ENCODE data around the gene PA2G4.
A peak's percentile ranks its signal among the peaks of the same experiment; 100 is the strongest.

Gene PA2G4

GRCh38 chr12:56121204-56121870 lies 17.0 kb downstream of the PA2G4 start:
- DNase-seq: no peak
- H3K4me3 ChIP-seq (ENCODE audit: insufficient read depth, low read depth, low read length, poor library complexity, severe bottlenecking): no peak overlapping the region
- no peaks in the 10 kb centered on the region for H3K9me3 ChIP-seq (ENCODE audit: control insufficient read depth, low read length)
- H3K27ac ChIP-seq (ENCODE audit: insufficient read depth, low read length, poor library complexity, severe bottlenecking): no peak overlapping the region
- peaks cover 34% of the 10 kb centered on the region for H3K4me1 ChIP-seq (ENCODE audit: control insufficient read depth, insufficient read depth, low read length, poor library complexity, severe bottlenecking)
- no peaks in the 10 kb centered on the region for H3K27me3 ChIP-seq (replicated peaks; ENCODE audit: control insufficient read depth, insufficient read depth, low read length, poor library complexity, severe bottlenecking)
- H3K36me3 ChIP-seq (ENCODE audit: control insufficient read depth, insufficient read depth, low read length): peaks cover 16% of the 10 kb centered on the region

- no peak overlapping the region for H3K4me3 ChIP-seq (ENCODE audit: insufficient read depth, low read depth, low read length, poor library complexity, severe bottlenecking)
- H3K27me3 ChIP-seq (replicated peaks; ENCODE audit: control insufficient read depth, insufficient read depth, low read length, poor library complexity, severe bottlenecking): no peaks in the 10 kb centered on the region
- H3K9me3 ChIP-seq (ENCODE audit: control insufficient read depth, low read length): no peaks in the 10 kb centered on the region
- H3K4me1 ChIP-seq (ENCODE audit: control insufficient read depth, insufficient read depth, low read length, poor library complexity, severe bottlenecking): peaks cover 37% of the 10 kb centered on the region
- no peak for DNase-seq
- H3K36me3 ChIP-seq (ENCODE audit: control insufficient read depth, insufficient read depth, low read length): peaks cover 16% of the 10 kb centered on the region
- no peak overlapping the region for H3K27ac ChIP-seq (ENCODE audit: insufficient read depth, low read length, poor library complexity, severe bottlenecking)
These were observed 18.3 kb downstream of the PA2G4 start for GRCh38 chr12:56122637-56123036.

GRCh38 chr12:56124133-56124532 lies 19.8 kb downstream of the PA2G4 start:
- no peak overlapping the region for H3K27ac ChIP-seq (ENCODE audit: insufficient read depth, low read length, poor library complexity, severe bottlenecking)
- H3K27me3 ChIP-seq (replicated peaks; ENCODE audit: control insufficient read depth, insufficient read depth, low read length, poor library complexity, severe bottlenecking): no peaks in the 10 kb centered on the region
- peaks cover 27% of the 10 kb centered on the region for H3K4me1 ChIP-seq (ENCODE audit: control insufficient read depth, insufficient read depth, low read length, poor library complexity, severe bottlenecking)

GRCh38 chr12:56126732-56127239 lies 22.4 kb downstream of the PA2G4 start:
- no peaks in the 10 kb centered on the region for H3K9me3 ChIP-seq (ENCODE audit: control insufficient read depth, low read length)
- H3K4me1 ChIP-seq (ENCODE audit: control insufficient read depth, insufficient read depth, low read length, poor library complexity, severe bottlenecking): peaks cover 34% of the 10 kb centered on the region
- no peak overlapping the region for H3K4me3 ChIP-seq (ENCODE audit: insufficient read depth, low read depth, low read length, poor library complexity, severe bottlenecking)
- DNase-seq: no peak
- H3K27ac ChIP-seq (ENCODE audit: insufficient read depth, low read length, poor library complexity, severe bottlenecking): peak overlapping the region; percentile 73
- peaks cover 21% of the 10 kb centered on the region for H3K36me3 ChIP-seq (ENCODE audit: control insufficient read depth, insufficient read depth, low read length)
- no peaks in the 10 kb centered on the region for H3K27me3 ChIP-seq (replicated peaks; ENCODE audit: control insufficient read depth, insufficient read depth, low read length, poor library complexity, severe bottlenecking)

More at GRCh38 chr12:56124133-56124532, 19.8 kb downstream of the PA2G4 start:
- Histone ChIP-seq H3K9me3 (ENCODE audit: control insufficient read depth, low read length) (no peaks in the 10 kb centered on the region), H3K36me3 (ENCODE audit: control insufficient read depth, insufficient read depth, low read length) (peaks cover 16% of the 10 kb centered on the region), H3K4me3 (ENCODE audit: insufficient read depth, low read depth, low read length, poor library complexity, severe bottlenecking) (no peak overlapping the region)
- no peak for DNase-seq

GRCh38 chr12:56127485-56127887 lies 23.1 kb downstream of the PA2G4 start:
- peaks cover 34% of the 10 kb centered on the region for H3K4me1 ChIP-seq (ENCODE audit: control insufficient read depth, insufficient read depth, low read length, poor library complexity, severe bottlenecking)
- H3K4me3 ChIP-seq (ENCODE audit: insufficient read depth, low read depth, low read length, poor library complexity, severe bottlenecking): peak overlapping the region; percentile 36
- H3K9me3 ChIP-seq (ENCODE audit: control insufficient read depth, low read length): no peaks in the 10 kb centered on the region
- DNase-seq: no peak
- H3K27me3 ChIP-seq (replicated peaks; ENCODE audit: control insufficient read depth, insufficient read depth, low read length, poor library complexity, severe bottlenecking): no peaks in the 10 kb centered on the region
- peak overlapping the region; percentile 73 for H3K27ac ChIP-seq (ENCODE audit: insufficient read depth, low read length, poor library complexity, severe bottlenecking)
- peaks cover 24% of the 10 kb centered on the region for H3K36me3 ChIP-seq (ENCODE audit: control insufficient read depth, insufficient read depth, low read length)

- H3K9me3 ChIP-seq (ENCODE audit: control insufficient read depth, low read length): no peaks in the 10 kb centered on the region
- DNase-seq: peak; percentile 97 to 99 (median 98)
- H3K4me3 ChIP-seq (ENCODE audit: insufficient read depth, low read depth, low read length, poor library complexity, severe bottlenecking): peak within 1 kb of the TSS; percentile 71
- peaks cover 34% of the 10 kb centered on the region for H3K4me1 ChIP-seq (ENCODE audit: control insufficient read depth, insufficient read depth, low read length, poor library complexity, severe bottlenecking)
- peak within 1 kb of the TSS; percentile 76 for H3K27ac ChIP-seq (ENCODE audit: insufficient read depth, low read length, poor library complexity, severe bottlenecking)
- H3K27me3 ChIP-seq (replicated peaks; ENCODE audit: control insufficient read depth, insufficient read depth, low read length, poor library complexity, severe bottlenecking): no peaks in the 10 kb centered on the region
- peaks cover 30% of the 10 kb centered on the region for H3K36me3 ChIP-seq (ENCODE audit: control insufficient read depth, insufficient read depth, low read length)
These were observed 23.7 kb downstream of the PA2G4 start, which contains the start of gene ESYT1 for GRCh38 chr12:56127888-56128669. ESYT1 (plus strand) TSS chr12:56128267; CDS start chr12:56128320, 53 bp downstream.

- H3K36me3 ChIP-seq (ENCODE audit: control insufficient read depth, insufficient read depth, low read length): peaks cover 36% of the 10 kb centered on the region
- H3K9me3 ChIP-seq (ENCODE audit: control insufficient read depth, low read length): no peaks in the 10 kb centered on the region
- H3K27ac ChIP-seq (ENCODE audit: insufficient read depth, low read length, poor library complexity, severe bottlenecking): peak overlapping the region; percentile 76
- DNase-seq: no peak
- H3K27me3 ChIP-seq (replicated peaks; ENCODE audit: control insufficient read depth, insufficient read depth, low read length, poor library complexity, severe bottlenecking): no peaks in the 10 kb centered on the region
- peak overlapping the region; percentile 71 for H3K4me3 ChIP-seq (ENCODE audit: insufficient read depth, low read depth, low read length, poor library complexity, severe bottlenecking)
- peaks cover 34% of the 10 kb centered on the region for H3K4me1 ChIP-seq (ENCODE audit: control insufficient read depth, insufficient read depth, low read length, poor library complexity, severe bottlenecking)
These were observed 24.4 kb downstream of the PA2G4 start for GRCh38 chr12:56128670-56129205.

- H3K9me3 ChIP-seq (ENCODE audit: control insufficient read depth, low read length): no peaks in the 10 kb centered on the region
- peak overlapping the region; percentile 71 for H3K4me3 ChIP-seq (ENCODE audit: insufficient read depth, low read depth, low read length, poor library complexity, severe bottlenecking)
- H3K27ac ChIP-seq (ENCODE audit: insufficient read depth, low read length, poor library complexity, severe bottlenecking): peak overlapping the region; percentile 76
- peaks cover 34% of the 10 kb centered on the region for H3K4me1 ChIP-seq (ENCODE audit: control insufficient read depth, insufficient read depth, low read length, poor library complexity, severe bottlenecking)
- peak; percentile 62 to 64 (median 62) for DNase-seq
- H3K36me3 ChIP-seq (ENCODE audit: control insufficient read depth, insufficient read depth, low read length): peaks cover 43% of the 10 kb centered on the region
- no peaks in the 10 kb centered on the region for H3K27me3 ChIP-seq (replicated peaks; ENCODE audit: control insufficient read depth, insufficient read depth, low read length, poor library complexity, severe bottlenecking)
These were observed 25.0 kb downstream of the PA2G4 start for GRCh38 chr12:56129206-56129941.

GRCh38 chr12:56129942-56130495 lies 25.7 kb downstream of the PA2G4 start:
- DNase-seq: no peak
- H3K9me3 ChIP-seq (ENCODE audit: control insufficient read depth, low read length): no peaks in the 10 kb centered on the region
- peaks cover 34% of the 10 kb centered on the region for H3K4me1 ChIP-seq (ENCODE audit: control insufficient read depth, insufficient read depth, low read length, poor library complexity, severe bottlenecking)
- peak overlapping the region; percentile 76 for H3K27ac ChIP-seq (ENCODE audit: insufficient read depth, low read length, poor library complexity, severe bottlenecking)
- H3K36me3 ChIP-seq (ENCODE audit: control insufficient read depth, insufficient read depth, low read length): peaks cover 49% of the 10 kb centered on the region
- no peaks in the 10 kb centered on the region for H3K27me3 ChIP-seq (replicated peaks; ENCODE audit: control insufficient read depth, insufficient read depth, low read length, poor library complexity, severe bottlenecking)
- peak overlapping the region; percentile 71 for H3K4me3 ChIP-seq (ENCODE audit: insufficient read depth, low read depth, low read length, poor library complexity, severe bottlenecking)

All from effector memory CD4-positive, alpha-beta T cell (primary cell).